ENCODE measurements around the gene GPR150.
A peak's percentile ranks its signal among the peaks of the same experiment; 100 is the strongest.
"Not testable (repeated sequence)": the region's sequence is repeated elsewhere in the genome, so short reads cannot be mapped to it uniquely, and the experiment has no call there.

The GPR150 gene

DNA sequence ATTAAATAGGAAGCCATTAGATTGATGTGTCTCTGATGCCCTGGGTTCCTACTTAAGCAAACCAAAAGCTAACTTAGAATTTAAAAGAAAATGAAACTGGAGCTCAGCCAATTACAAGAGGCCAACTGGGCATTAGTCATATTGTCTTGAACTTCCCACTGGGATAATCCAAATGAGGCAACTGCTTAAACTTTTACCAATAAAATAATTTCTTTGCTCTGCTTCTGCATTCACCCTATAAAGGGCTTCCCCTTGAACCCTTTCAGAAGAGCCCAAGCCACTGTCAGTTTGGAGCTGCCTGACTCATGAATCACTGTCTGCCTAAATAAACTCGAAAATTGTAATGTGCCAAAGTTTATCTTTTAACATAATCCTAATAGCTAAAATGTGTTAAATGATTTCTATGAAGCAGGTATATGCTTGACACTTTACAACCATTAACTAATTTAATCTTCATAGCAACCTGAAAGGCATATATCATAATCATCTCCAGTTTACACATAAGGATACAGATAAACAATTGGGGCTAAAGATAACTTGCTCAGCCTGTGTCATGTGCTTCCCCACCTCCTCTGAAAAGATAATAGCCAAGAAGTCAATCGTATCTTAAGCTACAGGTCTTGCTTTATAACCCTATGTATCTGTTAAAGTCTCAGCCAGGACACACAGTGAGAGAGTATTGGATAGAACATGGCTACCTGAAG lies 11.5 kb downstream of the GPR150 start:
- DNase-seq (ENCODE audit: low spot score in 2 of 2) = no peak
- H3K4me3 Mint-ChIP-seq = no peak overlapping the region
- no peaks in the 10 kb centered on the region for H3K9me3 Mint-ChIP-seq
- peak overlapping the region; percentile 86 for H3K27ac Mint-ChIP-seq
- H3K36me3 Mint-ChIP-seq = peaks cover 3% of the 10 kb centered on the region
- ATAC-seq (ENCODE audit: low read depth) = no peak
- peaks cover 8% of the 10 kb centered on the region for H3K4me1 Mint-ChIP-seq
- no peaks in the 10 kb centered on the region for H3K27me3 Mint-ChIP-seq

DNA sequence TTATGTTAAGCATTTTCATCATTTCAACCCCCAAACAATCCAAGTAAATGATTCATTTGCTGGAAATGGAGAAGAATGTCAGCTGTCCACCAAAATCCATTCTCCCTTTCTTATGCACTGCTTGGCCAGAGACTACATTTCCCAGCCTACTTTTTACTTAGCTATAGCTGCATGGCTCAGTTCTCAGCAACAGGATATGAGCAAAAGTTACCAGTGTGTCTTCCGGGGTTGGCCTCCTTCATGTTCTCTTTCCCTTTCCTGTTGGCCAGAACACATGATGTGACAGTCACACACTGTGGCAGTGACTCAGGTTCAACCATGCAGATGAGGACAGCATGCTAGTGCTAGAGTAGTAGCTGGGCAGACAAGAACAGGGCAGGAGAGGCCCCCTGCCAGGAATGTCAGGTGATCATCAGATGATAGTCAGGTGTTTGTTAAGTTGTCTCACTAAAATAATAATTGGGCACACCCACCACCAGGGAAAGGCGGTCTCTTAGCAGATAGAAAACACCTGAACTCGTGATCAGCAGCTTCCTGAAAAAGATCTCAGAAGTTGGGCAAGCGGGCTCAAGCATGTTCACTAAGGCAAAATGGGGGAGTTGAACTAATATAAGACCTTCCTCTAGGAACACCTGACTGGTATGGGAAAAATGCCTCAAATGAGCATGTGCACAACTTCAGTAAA lies 12.2 kb downstream of the GPR150 start:
- H3K27me3 Mint-ChIP-seq = no peaks in the 10 kb centered on the region

DNA sequence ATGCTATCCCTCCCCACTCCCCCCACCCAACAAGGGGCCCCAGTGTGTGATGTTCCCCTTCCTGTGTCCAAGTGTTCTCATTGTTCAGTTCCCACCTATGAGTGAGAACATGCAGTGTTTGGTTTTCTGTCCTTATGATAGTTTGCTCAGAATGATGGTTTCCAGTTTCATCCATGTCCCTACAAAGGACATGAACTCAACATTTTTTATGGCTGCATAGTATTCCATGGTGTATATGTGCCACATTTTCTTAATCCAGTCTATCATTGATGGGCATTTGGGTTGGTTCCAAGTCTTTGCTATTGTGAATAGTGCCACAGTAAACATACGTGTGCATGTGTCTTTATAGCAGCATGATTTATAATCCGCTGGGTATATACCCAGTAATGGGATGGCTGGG lies 13.1 kb downstream of the GPR150 start:
- not testable (repeated sequence) for ATAC-seq (ENCODE audit: low read depth); H3K36me3 Mint-ChIP-seq; H3K27me3 Mint-ChIP-seq; H3K4me3 Mint-ChIP-seq; H3K27ac Mint-ChIP-seq; H3K4me1 Mint-ChIP-seq; H3K9me3 Mint-ChIP-seq; DNase-seq (ENCODE audit: low spot score in 2 of 2)

More for the DNA sequence above, 12.2 kb downstream of the GPR150 start:
- peak; percentile 96 for ATAC-seq (ENCODE audit: low read depth)
- no peaks in the 10 kb centered on the region for H3K9me3 Mint-ChIP-seq
- peak overlapping the region; percentile 86 for H3K27ac Mint-ChIP-seq
- H3K36me3 Mint-ChIP-seq = peaks cover 3% of the 10 kb centered on the region
- peaks cover 8% of the 10 kb centered on the region for H3K4me1 Mint-ChIP-seq
- peak; percentile 28 to 35 for DNase-seq (ENCODE audit: low spot score in 2 of 2)
- H3K4me3 Mint-ChIP-seq = peak overlapping the region; percentile 6

DNA sequence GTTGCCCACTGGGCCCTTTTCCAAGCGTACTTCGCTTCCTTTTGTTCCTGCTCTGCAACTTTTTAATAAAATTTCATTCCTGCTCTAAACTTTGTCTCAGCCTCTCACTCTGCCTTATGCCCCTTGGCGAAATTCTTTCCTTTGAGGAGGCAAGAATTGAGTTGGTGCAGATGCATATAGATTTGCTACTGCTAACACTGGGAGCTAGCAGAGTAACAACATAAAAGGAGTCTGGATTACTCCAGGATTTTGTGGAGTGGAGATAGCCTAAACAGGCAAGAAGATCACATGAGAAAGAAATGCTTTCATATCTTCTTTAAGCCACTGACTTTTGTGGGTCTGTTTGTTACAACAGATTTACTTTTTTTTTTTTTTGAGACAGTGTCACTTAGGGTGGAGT lies 13.8 kb downstream of the GPR150 start:
- Mint-ChIP-seq H3K27me3 (peaks cover 3% of the 10 kb centered on the region), H3K4me1 (peaks cover 8% of the 10 kb centered on the region), H3K9me3 (no peaks in the 10 kb centered on the region), H3K4me3 (no peak overlapping the region), H3K27ac (no peak overlapping the region), H3K36me3 (peaks cover 3% of the 10 kb centered on the region)
- ATAC-seq (ENCODE audit: low read depth) (no peak), DNase-seq (ENCODE audit: low spot score in 2 of 2) (no peak)

- no peak for ATAC-seq (ENCODE audit: low read depth)
- H3K36me3 Mint-ChIP-seq = peaks cover 3% of the 10 kb centered on the region
- H3K27me3 Mint-ChIP-seq = peaks cover 3% of the 10 kb centered on the region
- H3K27ac Mint-ChIP-seq = no peak overlapping the region
- H3K9me3 Mint-ChIP-seq = no peaks in the 10 kb centered on the region
- H3K4me3 Mint-ChIP-seq = no peak overlapping the region
- DNase-seq (ENCODE audit: low spot score in 2 of 2) = no peak
- peaks cover 8% of the 10 kb centered on the region for H3K4me1 Mint-ChIP-seq
Measured at GRCh38 chr5:95634081-95634480, 14.2 kb downstream of the GPR150 start.

- no peaks in the 10 kb centered on the region for H3K9me3 Mint-ChIP-seq
- H3K27ac Mint-ChIP-seq = no peak overlapping the region
- no peak overlapping the region for H3K4me3 Mint-ChIP-seq
- peaks cover 3% of the 10 kb centered on the region for H3K27me3 Mint-ChIP-seq
- H3K4me1 Mint-ChIP-seq = no peaks in the 10 kb centered on the region
- no peaks in the 10 kb centered on the region for H3K36me3 Mint-ChIP-seq
- ATAC-seq (ENCODE audit: low read depth) (no peak), DNase-seq (ENCODE audit: low spot score in 2 of 2) (no peak)
Measured at GRCh38 chr5:95638632-95639031, 18.7 kb downstream of the GPR150 start.

- Mint-ChIP-seq H3K4me1 (peaks cover 6% of the 10 kb centered on the region), H3K27ac (no peak overlapping the region), H3K27me3 (peaks cover 3% of the 10 kb centered on the region), H3K4me3 (no peak overlapping the region), H3K9me3 (no peaks in the 10 kb centered on the region), H3K36me3 (no peaks in the 10 kb centered on the region)
- no peak for ATAC-seq (ENCODE audit: low read depth)
- no peak for DNase-seq (ENCODE audit: low spot score in 2 of 2)
Measured at GRCh38 chr5:95641741-95642220, 21.9 kb downstream of the GPR150 start.

- H3K27ac Mint-ChIP-seq = no peak overlapping the region
- H3K27me3 Mint-ChIP-seq = peaks cover 3% of the 10 kb centered on the region
- H3K4me3 Mint-ChIP-seq = no peak overlapping the region
- H3K4me1 Mint-ChIP-seq = peaks cover 6% of the 10 kb centered on the region
- H3K9me3 Mint-ChIP-seq = no peaks in the 10 kb centered on the region
- no peak for DNase-seq (ENCODE audit: low spot score in 2 of 2)
- H3K36me3 Mint-ChIP-seq = no peaks in the 10 kb centered on the region
- ATAC-seq (ENCODE audit: low read depth) = no peak
Measured at GRCh38 chr5:95643152-95643551, 23.3 kb downstream of the GPR150 start.

DNA sequence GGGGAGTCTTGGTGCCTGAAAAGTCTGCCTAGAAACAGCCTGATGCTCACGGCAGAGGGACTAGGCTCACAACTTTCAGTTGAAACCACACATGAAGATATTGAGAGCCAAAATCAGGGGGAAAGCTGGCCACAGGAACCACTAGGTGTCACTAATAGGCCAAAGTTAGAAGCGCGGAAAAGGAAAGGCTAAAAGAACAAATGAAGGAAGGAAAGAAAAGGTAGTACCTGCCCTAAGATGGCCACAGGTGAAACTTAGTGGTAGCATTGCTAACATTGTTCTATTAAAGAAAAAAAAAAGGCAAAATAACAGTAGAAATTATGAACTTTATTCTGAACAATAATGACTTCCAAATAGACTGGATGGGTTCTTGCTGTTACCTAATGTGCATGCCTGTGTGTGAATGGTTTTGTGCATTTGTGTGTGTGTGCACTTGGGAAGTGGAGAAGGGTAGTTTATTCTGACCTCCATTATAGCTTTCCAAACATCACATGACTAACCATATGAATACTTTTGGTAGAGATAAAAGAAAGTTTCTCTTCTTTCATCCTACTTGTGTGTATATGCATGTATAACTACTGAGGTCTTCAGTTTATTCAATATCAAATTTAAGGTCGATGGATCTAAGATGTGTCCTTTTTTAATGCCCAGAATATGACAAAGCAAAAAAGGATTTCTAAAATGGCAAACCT lies 24.6 kb downstream of the GPR150 start:
- no peaks in the 10 kb centered on the region for H3K36me3 Mint-ChIP-seq
- no peaks in the 10 kb centered on the region for H3K9me3 Mint-ChIP-seq
- ATAC-seq (ENCODE audit: low read depth) = peak; percentile 14
- no peak overlapping the region for H3K4me3 Mint-ChIP-seq
- peak overlapping the region; percentile 72 for H3K27ac Mint-ChIP-seq
- no peaks in the 10 kb centered on the region for H3K27me3 Mint-ChIP-seq
- peaks cover 6% of the 10 kb centered on the region for H3K4me1 Mint-ChIP-seq
- DNase-seq (ENCODE audit: low spot score in 2 of 2) = peak; percentile 26 to 38

DNA sequence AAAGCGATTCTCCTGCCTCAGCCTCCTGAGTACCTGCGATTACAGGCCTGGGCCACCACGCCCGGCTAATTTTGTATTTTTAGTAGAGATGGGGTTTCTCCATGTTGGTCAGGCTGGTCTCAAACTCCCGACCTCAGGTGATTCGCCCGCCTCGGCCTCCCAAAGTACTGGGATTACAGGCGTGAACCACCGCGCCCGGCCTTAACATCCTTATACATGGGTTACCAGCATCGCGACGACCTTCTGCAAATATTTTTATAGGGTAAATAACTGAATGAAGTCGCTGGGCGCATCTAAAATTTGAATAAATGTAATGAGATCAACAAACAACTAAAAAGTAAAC lies 26.3 kb downstream of the GPR150 start:
- not testable (repeated sequence) for DNase-seq (ENCODE audit: low spot score in 2 of 2); H3K36me3 Mint-ChIP-seq; ATAC-seq (ENCODE audit: low read depth); H3K4me1 Mint-ChIP-seq; H3K9me3 Mint-ChIP-seq; H3K27me3 Mint-ChIP-seq
- Mint-ChIP-seq H3K4me3 (peak overlapping the region; percentile 87), H3K27ac (peak overlapping the region; percentile 72)

DNA sequence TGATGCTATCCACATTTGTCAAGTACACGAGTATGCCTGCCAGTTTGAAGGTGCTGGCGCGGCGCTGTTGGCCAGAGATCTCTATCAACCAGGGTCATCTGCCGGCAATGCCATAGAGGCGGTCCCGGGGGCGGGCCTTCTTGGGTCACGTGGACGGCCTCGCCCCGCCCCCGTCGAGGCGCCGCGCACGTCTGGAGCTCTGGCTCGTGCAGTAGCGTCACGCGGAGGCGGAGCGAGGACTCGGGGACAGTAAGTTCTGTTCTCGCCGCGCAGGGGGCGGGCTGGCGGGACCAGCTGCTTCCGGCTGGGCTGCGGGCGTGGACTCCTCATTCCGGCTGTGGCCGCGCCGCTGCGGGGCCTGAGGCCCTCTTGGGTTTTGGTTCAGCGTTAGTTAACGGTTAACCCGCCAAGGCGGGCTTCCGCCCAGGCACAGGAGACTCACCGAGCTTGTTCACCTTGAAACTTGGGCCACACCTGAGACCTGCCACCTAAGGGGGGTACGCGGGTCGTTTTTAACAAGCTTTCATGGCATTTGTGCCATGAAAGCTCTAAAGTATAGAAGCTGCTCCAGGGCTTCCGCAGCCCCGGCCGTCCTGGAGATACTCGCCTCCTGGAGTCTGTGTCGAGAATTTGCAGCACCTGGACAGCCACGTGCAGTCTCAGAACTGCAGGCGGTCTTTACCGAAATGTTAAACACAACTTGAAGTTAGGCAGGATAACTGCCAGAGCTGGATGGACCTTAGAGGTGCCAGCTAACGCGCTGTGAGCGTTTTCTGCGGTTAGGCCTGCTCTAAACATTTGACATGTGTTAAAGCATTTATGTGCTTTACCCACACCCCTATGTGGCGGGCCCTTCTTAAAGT lies 26.9 kb downstream of the GPR150 start, which contains the start of gene RFESD:
Gene RFESD, plus strand, starts transcription at position 209 of the 863 bp plus-strand sequence. CDS start 5,495 bp downstream, outside the sequence.
- no peaks in the 10 kb centered on the region for H3K36me3 Mint-ChIP-seq
- no peaks in the 10 kb centered on the region for H3K9me3 Mint-ChIP-seq
- peak; percentile 92 to 93 for DNase-seq (ENCODE audit: low spot score in 2 of 2)
- H3K4me1 Mint-ChIP-seq = peaks cover 6% of the 10 kb centered on the region
- peak within 1 kb of the TSS; percentile 87 for H3K4me3 Mint-ChIP-seq
- H3K27me3 Mint-ChIP-seq = no peaks in the 10 kb centered on the region
- peak within 1 kb of the TSS; percentile 72 for H3K27ac Mint-ChIP-seq
- ATAC-seq (ENCODE audit: low read depth) = peak; percentile 92

- Mint-ChIP-seq H3K9me3 (no peaks in the 10 kb centered on the region), H3K27ac (no peak overlapping the region), H3K4me1 (peaks cover 6% of the 10 kb centered on the region), H3K36me3 (peaks cover 5% of the 10 kb centered on the region), H3K4me3 (no peak overlapping the region), H3K27me3 (no peaks in the 10 kb centered on the region)
- DNase-seq (ENCODE audit: low spot score in 2 of 2) (no peak), ATAC-seq (ENCODE audit: low read depth) (no peak)
Measured at GRCh38 chr5:95647886-95648860, 28.3 kb downstream of the GPR150 start.

- ATAC-seq (ENCODE audit: low read depth) (no peak), DNase-seq (ENCODE audit: low spot score in 2 of 2) (no peak)
- H3K4me1 Mint-ChIP-seq = peaks cover 2% of the 10 kb centered on the region
- H3K4me3 Mint-ChIP-seq = no peak overlapping the region
- H3K27me3 Mint-ChIP-seq = no peaks in the 10 kb centered on the region
- no peak overlapping the region for H3K27ac Mint-ChIP-seq
- H3K36me3 Mint-ChIP-seq = peaks cover 5% of the 10 kb centered on the region
- H3K9me3 Mint-ChIP-seq = no peaks in the 10 kb centered on the region
Measured at GRCh38 chr5:95649274-95649673, 29.4 kb downstream of the GPR150 start.

Data from memory B cell (primary cell).